Measurements from ENCODE around the gene FAM118A. TPM values are rescaled to one million over a fixed set of nuclear protein-coding genes. Genes with fewer than 3 reads are reported as not detected.

The FAM118A gene
- total RNA-seq, 1 experiment from 2014 or later = 20.3 TPM

GRCh38 chr22:45321827-45322226 lies 12.1 kb downstream of the FAM118A start:
- Histone ChIP-seq H3K4me2 (ENCODE audit: low read length) (no peak overlapping the region), H4K20me1 (ENCODE audit: low read length) (peaks cover 11% of the 10 kb centered on the region; the same call in 1 of the 2 replicates), H3K4me3 (ENCODE audit: low read length) (no peak overlapping the region), H3K36me3 (ENCODE audit: low read depth, low read length) (peaks cover 7% of the 10 kb centered on the region; the same call in 1 of the 2 replicates), H3K79me2 (ENCODE audit: low read length) (peaks cover 43% of the 10 kb centered on the region), H3K9me3 (ENCODE audit: low read length) (no peaks in the 10 kb centered on the region), H2AFZ (ENCODE audit: low read length) (no peak overlapping the region), H3K27ac (ENCODE audit: low read length) (no peak overlapping the region), H3K9ac (ENCODE audit: low read length) (no peak overlapping the region), H3K4me1 (ENCODE audit: insufficient read depth, low read length) (no peaks in the 10 kb centered on the region; the same call in 1 of the 2 replicates), H3F3A (ENCODE audit: low read length, unreplicated experiment) (no peaks in the 10 kb centered on the region), H3K9me2 (replicated peaks; ENCODE audit: low read length) (no peaks in the 10 kb centered on the region), H3K27me3 (ENCODE audit: low read length) (no peaks in the 10 kb centered on the region)
- ChIA-PET POLR2A (ENCODE audit: unreplicated experiment) (no interaction called here), CTCF (no interaction called here)
- no TSS peak for BruUV-seq (replicated peaks)
- ATAC-seq = no peak
- intact Hi-C loops (cut with micrococcal nuclease) = no loop called here
- DNase-seq = no peak
- no peak for TF ChIP-seq EZH2 (IDR thresholded peaks at IDR 0.05; ENCODE audit: low read length, unreplicated experiment)
- no peak for TF ChIP-seq CTCF (conservative IDR thresholded peaks at IDR 0.05; ENCODE audit: low read depth, low read length)
- no peak for TF ChIP-seq EZH2phosphoT487 (IDR thresholded peaks at IDR 0.05; ENCODE audit: borderline replicate concordance, low read length)

GRCh38 chr22:45322873-45323525 lies 13.3 kb downstream of the FAM118A start:
- H3F3A ChIP-seq (ENCODE audit: low read length, unreplicated experiment) = no peaks in the 10 kb centered on the region
- H2AFZ ChIP-seq (ENCODE audit: low read length) = no peak overlapping the region
- no peak overlapping the region for H3K4me3 ChIP-seq (ENCODE audit: low read length)
- ChIA-PET CTCF (no interaction called here), POLR2A (ENCODE audit: unreplicated experiment) (no interaction called here)
- no peak overlapping the region for H3K9ac ChIP-seq (ENCODE audit: low read length)
- H3K4me1 ChIP-seq (ENCODE audit: insufficient read depth, low read length) = no peaks in the 10 kb centered on the region; the same call in 1 of the 2 replicates
- H3K27me3 ChIP-seq (ENCODE audit: low read length) = no peaks in the 10 kb centered on the region
- peaks cover 31% of the 10 kb centered on the region for H3K79me2 ChIP-seq (ENCODE audit: low read length)
- peaks cover 7% of the 10 kb centered on the region; the same call in 1 of the 2 replicates for H3K36me3 ChIP-seq (ENCODE audit: low read depth, low read length)
- no peak for ATAC-seq
- no TSS peak for BruUV-seq (replicated peaks)
- H3K4me2 ChIP-seq (ENCODE audit: low read length) = no peak overlapping the region
- no peaks in the 10 kb centered on the region for H3K9me2 ChIP-seq (replicated peaks; ENCODE audit: low read length)
- peaks cover 8% of the 10 kb centered on the region; the same call in 1 of the 2 replicates for H4K20me1 ChIP-seq (ENCODE audit: low read length)
- H3K27ac ChIP-seq (ENCODE audit: low read length) = no peak overlapping the region
- intact Hi-C loops (cut with micrococcal nuclease) = no loop called here
- DNase-seq = no peak
- no peaks in the 10 kb centered on the region for H3K9me3 ChIP-seq (ENCODE audit: low read length)
- TF ChIP-seq EZH2 (IDR thresholded peaks at IDR 0.05; ENCODE audit: low read length, unreplicated experiment) (no peak), CTCF (conservative IDR thresholded peaks at IDR 0.05; ENCODE audit: low read depth, low read length) (no peak), EZH2phosphoT487 (IDR thresholded peaks at IDR 0.05; ENCODE audit: borderline replicate concordance, low read length) (no peak)

- Histone ChIP-seq H3K27ac (ENCODE audit: low read length) (no peak overlapping the region), H3K4me1 (ENCODE audit: insufficient read depth, low read length) (no peaks in the 10 kb centered on the region), H3K79me2 (ENCODE audit: low read length) (peaks cover 24% of the 10 kb centered on the region), H3K27me3 (ENCODE audit: low read length) (no peaks in the 10 kb centered on the region), H3K9ac (ENCODE audit: low read length) (no peak overlapping the region), H3K4me2 (ENCODE audit: low read length) (no peak overlapping the region), H3K36me3 (ENCODE audit: low read depth, low read length) (peaks cover 7% of the 10 kb centered on the region; the same call in 1 of the 2 replicates), H3K4me3 (ENCODE audit: low read length) (no peak overlapping the region), H3K9me3 (ENCODE audit: low read length) (no peaks in the 10 kb centered on the region), H3K9me2 (replicated peaks; ENCODE audit: low read length) (no peaks in the 10 kb centered on the region), H4K20me1 (ENCODE audit: low read length) (peaks cover under 1% of the 10 kb centered on the region; the same call in 1 of the 2 replicates), H3F3A (ENCODE audit: low read length, unreplicated experiment) (no peaks in the 10 kb centered on the region), H2AFZ (ENCODE audit: low read length) (no peak overlapping the region)
- BruUV-seq (replicated peaks) = no TSS peak
- TF ChIP-seq CTCF (conservative IDR thresholded peaks at IDR 0.05; ENCODE audit: low read depth, low read length) (no peak), EZH2phosphoT487 (IDR thresholded peaks at IDR 0.05; ENCODE audit: borderline replicate concordance, low read length) (no peak), EZH2 (IDR thresholded peaks at IDR 0.05; ENCODE audit: low read length, unreplicated experiment) (no peak)
- ChIA-PET POLR2A (ENCODE audit: unreplicated experiment) (no interaction called here), CTCF (no interaction called here)
- ATAC-seq (no peak), DNase-seq (no peak)
- intact Hi-C loops (cut with micrococcal nuclease) = no loop called here
Observed at GRCh38 chr22:45323695-45324094, 14.0 kb downstream of the FAM118A start.
